ENCODE measurements around the gene CCDC171. TPM values are rescaled to one million over a fixed set of nuclear protein-coding genes. Genes with fewer than 3 reads are reported as not detected.
A peak's percentile ranks its signal among the peaks of the same experiment; 100 is the strongest.
"Not testable (repeated sequence)": the region's sequence is repeated elsewhere in the genome, so short reads cannot be mapped to it uniquely, and the experiment has no call there.

CCDC171 gene
- total RNA-seq, 1 donor from 2014 or later: 8.7 TPM

DNA sequence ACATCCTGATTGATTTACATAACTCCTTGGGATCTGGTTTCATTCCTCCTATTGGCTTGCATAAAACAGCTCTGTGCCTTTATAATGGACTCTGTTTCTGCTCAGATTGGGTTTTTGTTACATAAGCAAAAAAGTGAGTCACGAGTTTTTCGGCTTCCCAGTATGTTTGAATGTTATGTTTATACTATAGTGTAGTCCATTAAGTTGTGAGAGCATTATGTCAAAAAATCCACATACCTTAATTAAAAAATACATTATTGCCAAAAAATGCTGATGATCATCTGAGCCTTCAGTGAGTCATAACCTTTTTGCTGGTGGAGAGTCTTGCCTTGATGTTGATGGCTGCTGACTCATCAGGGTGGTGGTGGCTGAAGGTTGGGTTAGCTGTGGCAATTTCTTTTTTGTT is 144.6 kb downstream of the CCDC171 start:
- DNase-seq: no peak

DNA sequence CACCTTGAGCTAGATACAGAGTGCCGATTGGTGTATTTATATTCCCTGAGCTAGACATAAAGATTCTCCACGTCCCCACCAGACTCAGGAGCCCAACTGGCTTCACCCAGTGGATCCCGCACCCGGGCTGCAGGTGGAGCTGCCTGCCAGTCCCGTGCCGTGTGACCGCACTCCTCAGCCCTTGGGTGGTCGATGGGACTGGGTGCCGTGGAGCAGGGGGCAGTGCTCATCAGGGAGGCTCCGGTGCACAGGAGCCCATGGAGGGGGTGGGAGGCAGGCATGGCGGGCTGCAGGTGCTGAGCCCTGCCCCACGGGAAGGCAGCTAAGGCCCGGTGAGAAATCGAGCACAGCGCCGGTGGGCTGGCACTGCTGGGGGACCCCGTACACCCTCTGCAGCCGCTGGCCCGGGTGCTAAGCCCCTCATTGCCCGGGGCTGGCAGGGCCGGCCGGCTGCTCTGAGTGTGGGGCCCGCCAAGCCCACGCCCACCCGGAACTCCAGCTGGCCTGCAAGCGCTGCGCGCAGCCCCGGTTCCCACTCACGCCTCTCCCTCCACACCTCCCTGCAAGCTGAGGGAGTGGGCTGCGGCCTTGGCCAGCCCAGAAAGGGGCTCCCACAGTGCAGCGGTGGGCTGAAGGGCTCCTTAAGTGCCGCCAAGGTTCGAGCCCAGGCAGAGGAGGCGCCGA is 147.2 kb downstream of the CCDC171 start:
- DNase-seq: not testable (repeated sequence)

DNA sequence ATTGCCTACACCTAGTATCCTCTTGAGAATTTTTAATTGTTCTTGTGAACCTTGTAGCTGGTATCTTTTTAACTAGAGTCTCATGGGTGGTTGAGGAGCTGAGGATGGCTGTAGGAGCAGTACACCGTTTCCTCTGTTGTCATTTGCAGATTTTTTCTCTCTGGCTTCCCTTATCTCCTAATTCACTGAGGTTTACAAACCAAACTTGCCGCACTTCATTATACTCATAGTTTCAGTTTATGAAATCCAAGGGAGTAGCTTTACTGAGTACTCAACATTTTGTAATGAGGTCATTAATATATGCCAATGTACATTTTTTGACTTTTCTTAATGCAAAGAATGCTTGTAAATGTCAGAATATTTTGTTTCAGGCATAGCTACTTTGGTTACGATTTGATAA is 154.2 kb downstream of the CCDC171 start:
- DNase-seq: no peak

DNA sequence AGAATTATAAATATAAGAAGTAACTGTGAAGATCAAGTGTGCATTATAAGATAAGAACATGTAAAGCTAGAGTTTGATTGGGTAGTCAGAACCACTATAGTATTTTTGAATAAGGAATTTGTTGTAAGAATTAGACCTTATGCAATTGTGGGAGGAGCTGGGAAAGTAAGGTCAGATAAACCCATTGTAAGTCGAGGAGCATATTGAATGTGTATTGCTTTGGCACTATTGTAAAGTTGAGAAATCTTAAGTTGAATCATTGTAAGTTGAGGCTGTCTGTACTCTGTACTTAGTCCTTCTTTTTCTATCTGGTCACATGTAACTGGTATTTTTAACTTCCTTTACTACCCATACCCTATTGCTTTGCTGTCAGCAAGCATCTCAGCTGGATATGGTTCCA is 158.7 kb downstream of the CCDC171 start:
- DNase-seq: no peak

DNA sequence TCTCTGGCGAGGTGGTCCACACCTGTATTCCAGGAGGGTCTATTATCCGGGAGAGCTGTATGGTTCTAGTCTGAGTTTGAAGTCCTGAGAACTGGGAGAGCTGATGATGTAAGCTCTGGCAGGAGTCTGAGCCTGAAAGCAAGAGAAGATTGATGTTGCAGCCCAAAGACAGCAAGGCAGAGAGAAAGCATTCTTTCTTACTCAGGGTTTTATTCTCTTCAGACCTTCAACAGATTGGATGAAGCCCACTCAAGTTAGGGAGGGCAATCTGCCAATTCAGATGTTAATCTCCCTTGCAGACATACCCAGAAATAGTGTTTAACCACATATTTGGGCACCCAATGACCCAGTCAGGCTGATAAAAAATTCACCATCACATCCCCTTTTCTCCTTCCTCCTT is 159.1 kb downstream of the CCDC171 start:
- no peak for DNase-seq

DNA sequence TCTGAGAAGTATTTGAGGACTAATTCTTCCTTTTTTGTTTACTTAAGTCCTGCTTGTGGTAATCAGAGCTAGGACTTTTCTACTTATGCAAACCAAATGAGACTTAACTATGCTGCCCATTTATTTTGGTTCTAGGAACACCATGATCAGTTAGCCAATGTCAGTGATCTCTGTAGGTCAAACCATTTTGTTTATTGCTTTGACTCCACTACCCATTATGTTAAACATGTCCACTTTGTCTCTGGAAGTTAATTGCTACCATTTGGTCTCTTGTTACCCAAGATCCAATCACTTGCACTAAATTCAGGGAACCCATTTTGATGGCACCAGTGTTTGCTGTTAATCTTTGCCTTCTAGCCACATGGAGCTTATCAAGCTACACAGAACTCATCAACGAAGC is 161.9 kb downstream of the CCDC171 start:
- DNase-seq: no peak

DNA sequence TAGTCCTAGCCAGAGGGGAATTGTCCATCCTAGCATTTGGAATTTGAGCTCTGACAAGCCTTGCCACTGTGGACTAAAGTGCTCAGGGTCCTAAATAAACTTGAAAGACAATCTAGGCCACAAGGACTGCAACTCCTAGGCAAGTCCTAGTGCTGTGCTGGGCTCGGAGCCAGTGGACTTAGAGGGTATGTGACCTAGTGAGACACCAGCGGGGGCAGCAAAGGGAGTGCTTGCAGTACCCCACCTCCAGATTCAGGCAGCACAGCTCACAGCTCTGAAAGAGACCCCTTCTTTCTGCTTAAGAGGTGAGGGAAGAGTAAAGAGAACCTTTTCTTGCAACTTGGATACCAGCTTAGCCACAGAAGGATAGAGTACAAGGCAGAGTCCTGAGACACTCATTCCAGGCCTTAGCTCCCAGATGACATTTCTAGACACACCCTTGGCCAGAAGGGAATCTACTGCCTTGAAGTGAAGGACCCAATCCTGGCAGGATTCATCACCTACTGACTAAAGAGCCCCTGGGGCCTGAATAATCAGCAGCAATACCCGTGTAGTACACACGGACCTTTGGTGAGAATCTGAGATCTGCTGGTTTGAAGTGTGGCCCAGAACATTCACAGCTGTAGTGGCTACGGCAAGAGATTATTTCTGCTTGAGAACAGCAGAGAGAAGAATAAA is 164.6 kb downstream of the CCDC171 start:
- DNase-seq: no peak

DNA sequence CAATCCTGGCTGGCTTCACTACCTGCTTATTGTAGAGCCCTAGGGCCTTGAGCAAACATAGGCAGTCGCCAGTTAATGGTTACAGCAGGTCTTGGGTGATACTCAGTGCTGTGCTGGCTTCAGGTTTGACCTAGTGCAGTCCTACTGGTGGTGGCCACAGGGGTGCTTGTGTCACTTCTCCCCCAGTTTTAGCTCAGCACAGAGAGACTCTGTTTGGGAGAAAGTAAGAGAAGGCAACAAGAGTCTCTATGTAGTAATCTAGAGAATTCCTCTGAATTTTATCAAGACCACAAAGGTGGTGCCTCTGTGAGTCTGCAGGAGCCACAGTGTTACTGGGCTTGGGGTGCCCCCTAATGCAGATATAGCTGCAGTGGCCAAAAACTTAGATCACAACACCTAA is 165.6 kb downstream of the CCDC171 start:
- DNase-seq: no peak

DNA sequence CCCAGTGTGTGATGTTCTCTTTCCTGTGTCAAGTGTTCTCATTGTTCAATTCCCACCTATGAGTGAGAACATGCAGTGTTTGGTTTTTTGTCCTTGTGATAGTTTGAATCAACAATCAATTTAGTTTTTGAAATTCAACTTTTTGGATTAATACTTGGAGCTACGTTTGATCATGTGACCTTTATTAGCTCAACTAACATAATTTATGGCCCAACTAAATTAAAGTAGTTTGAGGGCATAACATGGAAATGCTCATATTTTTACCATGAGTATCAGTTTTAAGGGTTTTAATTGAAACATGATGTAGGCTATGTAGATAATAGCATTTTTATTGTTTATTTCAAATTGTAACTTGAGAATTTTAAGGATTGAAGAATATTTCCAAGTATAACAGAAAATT is 168.0 kb downstream of the CCDC171 start:
- no peak for DNase-seq

DNA sequence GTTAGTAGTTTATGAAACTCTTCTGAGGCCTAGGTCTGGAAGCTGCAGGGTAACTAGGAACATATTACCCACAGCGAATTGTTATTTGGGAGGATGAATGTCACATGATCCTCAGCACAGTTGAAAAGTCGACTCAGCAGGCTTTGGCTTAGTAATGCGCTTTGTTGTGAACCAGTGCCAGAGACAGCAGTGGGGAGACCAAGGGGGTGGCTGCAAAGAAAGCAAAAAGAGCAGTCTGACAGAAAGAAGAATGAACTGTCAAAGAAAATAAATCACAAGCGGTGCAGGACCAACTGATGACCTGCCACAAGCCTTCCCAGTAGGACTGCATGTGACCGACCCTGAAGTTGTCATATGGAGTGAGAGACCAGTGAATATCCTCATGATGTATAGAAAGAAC is 170.0 kb downstream of the CCDC171 start:
- DNase-seq: peak; percentile 27

DNA sequence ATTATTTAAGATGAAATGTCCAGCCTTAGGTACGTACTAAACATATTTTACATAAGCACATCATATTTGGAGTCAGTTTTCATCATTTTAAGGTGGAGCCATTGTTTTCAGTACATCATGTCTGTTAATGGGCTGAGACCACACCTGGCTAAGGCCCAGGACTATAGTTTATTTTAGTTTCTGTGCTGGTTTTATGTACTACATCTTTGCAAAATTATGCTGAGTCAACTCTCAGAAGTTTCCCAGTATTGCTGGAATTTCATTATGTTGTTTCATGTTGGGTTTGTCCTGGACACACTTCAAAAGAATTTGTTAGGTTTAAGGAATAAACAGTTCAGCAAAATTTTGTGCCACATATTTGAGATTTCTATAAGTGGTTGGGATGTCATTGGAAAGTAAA is 171.2 kb downstream of the CCDC171 start:
- DNase-seq: peak; percentile 30

DNA sequence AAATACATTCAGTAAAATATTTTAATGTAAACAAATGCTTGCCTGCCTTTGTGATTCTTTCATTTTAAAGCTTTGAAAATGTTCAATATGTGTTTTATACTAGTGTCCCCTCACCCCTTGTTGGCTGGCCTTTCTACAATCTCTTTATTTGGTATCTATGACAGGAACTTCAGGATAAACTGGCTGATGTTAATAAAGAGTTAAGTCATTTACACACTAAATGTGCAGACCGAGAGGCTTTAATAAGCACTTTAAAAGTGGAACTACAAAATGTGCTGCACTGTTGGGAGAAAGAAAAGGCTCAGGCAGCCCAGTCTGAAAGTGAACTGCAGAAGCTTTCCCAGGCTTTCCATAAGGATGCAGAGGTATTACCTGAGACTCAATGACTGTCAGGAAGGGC is 171.8 kb downstream of the CCDC171 start:
- no peak for DNase-seq

DNA sequence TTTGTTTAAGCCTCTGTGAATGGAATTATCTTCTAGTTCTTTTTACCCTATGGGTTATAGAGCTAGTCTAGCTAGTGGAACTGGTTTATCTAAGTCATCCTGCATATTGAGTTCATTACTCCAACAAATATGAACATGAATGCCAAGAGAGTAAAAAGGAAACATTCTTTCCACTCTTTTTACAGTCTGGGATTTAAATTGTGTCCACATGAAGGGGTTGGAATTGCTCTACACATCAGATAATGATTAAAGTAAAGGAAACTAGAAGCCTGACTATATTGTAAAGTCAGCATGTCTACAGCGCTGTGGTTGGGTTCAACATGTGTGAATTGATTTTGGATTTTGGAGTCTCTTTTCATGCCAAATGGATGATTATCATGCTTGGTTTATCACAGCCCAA is 173.1 kb downstream of the CCDC171 start:
- DNase-seq: peak; percentile 38

DNA sequence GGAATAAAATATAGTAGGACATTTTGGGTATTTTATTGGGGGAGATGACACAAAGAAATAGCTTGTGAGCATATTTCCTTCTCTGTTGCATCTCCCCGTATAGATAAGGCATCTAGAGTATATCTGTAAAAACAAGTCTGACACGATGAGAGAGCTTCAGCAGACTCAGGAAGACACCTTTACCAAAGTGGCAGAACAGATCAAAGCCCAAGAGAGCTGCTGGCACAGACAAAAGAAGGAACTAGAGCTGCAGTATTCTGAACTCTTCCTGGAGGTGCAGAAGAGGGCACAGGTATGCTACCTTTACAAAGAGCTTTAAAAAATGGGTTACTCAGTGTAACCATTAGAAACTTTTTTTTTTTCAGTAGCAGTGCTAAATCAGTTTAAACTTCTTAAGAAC is 176.7 kb downstream of the CCDC171 start:
- no peak for DNase-seq

DNA sequence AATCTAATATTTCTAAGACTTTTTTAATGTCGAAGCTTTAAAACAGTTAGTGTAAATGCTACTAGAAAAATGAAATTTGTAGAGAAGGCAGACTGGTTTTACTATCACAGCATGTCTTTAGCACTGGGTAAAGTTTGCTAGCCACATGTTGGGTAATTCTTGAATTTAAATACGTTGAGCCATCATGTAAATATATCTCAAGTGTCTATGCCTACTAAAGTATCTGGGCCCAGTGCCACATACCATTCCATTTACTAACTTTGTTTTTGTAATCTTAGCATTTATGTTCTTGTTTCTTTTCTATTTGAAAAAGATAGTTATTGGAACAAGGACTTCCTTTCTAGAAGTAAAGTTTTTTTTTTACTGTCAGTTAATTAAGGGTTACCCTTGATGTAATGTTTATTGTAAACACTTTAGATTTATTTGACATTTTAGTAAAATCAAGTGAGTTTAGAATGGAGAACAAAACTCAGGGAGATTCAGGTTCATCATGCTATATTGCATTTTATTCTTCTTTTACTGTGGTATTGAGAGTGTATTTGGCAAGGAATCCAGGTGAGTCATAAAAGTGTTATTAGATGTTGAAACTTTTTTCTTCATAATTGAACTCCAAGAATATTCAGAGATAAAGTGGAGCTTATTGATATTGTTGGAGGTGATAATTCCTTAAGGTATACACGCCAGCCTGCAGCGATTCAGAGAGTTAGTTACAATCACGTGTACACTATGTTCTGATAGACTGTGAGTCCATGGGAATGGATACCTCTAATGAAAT is 182.4 kb downstream of the CCDC171 start:
- peak; percentile 75 for DNase-seq

DNA sequence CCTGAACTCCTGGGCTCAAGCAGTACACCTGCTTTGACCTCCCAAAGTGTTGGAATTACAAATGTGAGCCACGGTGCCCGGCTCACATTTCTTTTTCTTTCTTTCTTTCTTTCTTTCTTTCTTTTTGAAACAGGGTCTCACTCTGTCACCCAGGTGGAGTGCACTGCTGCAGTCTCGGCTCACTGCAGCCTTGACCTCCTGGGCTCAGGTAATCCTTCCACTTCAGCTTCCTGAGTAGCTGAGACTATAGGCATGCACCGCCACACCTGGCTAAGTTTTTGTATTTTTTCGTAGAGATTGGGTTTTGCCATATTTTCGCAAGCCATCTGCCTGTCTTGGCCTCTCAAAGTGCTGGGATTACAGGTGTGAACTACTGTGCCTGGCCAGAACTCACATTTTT is 183.7 kb downstream of the CCDC171 start:
- no peak for DNase-seq

DNA sequence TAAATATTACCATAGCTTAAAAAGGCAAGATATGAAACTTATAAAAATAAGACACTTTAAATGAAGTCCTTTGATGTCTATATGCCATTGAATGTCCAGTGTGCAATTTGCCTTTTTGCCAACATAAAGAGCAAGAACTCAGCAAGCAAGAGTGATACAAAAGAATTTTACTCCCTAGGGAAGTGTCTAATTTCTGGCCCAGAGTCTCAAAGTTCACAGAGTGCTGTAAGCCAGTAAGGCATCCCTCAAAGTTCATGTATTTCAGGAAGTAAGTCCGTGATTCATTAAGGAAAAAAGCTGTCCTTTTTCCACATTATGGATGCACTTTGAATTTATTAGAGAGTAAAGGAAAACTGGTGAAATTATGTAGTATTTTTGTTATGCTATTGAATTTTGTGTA is 185.2 kb downstream of the CCDC171 start:
- DNase-seq: peak; percentile 44

DNA sequence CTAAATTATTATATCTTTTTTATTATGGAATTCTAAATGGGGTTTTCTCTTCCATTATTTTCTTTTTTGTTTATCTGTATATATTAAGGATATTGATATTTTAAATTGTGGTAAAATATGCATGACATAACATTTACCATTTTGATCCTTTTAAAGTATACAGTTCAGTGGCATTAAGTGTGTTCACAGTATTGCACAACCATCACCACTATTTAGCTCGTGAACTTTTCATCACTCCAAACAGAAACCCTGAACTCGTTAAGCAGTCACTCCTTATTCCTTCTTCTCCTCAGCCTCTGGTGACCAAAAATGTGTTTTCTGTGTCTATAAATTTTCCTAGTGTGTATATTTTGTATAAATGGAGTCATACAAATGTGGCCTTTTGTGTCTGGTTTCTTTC is 188.2 kb downstream of the CCDC171 start:
- no peak for DNase-seq

DNA sequence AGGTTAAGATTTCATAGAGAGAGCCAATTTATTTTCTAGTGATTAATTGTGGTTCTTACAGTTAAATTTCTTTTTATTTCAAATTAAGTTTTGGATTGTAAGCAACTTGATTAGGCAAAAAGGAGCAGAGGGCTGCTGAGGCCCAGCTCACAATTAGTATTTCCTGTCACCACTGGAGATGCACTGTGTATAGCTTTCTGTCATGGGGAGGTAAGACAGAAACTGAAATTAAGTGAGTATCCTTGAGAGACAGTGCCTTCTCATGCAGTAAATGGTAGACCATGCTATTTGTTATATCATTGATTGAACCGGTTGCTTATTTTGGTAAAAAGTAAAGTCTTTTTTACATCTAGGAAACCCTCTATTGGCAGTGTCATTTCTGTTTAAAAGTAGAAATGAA is 190.7 kb downstream of the CCDC171 start:
- DNase-seq: no peak

DNA sequence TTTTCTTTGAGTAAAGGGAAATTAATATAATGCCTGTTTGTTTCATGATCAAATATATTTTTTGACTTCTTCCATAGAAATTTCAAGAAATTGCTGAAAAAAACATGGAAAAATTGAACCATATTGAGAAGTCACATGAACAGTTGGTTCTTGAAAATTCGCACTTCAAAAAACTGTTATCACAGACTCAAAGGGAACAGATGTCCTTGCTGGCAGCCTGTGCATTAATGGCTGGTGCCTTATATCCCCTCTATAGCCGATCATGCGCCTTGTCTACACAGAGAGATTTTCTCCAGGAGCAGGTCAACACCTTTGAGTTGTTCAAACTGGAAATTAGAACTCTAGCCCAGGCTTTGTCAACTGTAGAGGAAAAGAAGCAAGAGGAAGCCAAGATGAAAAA is 191.4 kb downstream of the CCDC171 start:
- DNase-seq: no peak

DNA sequence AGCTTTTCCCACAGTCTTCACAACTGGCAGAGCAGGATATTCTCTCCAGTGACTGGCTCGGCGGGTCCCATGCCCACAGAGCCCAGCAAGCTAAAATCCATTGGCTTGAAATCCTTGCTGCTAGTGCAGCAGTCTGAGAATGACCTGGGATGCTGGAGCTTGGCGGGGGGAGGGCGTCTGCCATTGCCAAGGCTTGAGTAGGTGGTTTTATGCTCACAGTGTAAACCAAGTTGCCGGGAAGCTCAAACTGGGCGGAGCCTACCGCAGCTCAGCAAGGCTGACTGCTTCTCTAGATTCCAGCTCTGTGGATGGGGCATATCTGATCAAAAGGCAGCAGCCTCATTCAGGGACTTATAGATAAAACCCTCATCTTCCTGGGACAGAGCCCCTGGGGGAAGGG is 194.1 kb downstream of the CCDC171 start:
- no peak for DNase-seq

DNA sequence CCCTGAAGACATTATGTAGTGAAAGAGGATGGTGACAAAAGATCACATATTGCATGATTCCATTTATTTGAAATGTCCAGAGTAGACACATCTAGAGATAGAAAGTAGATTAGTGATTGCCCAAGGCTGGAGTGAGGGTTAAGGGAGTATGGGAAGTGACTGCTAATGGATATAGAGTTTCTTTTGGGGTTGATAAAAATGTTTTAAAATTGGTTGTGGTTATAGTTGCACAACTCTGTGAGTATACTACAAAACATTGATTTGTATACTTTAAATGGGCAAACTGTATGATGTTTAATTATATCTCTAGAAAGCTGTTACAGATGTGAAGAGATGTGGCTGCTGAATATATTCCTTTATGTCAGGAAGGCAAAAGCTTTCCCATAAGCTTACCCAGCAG is 202.8 kb downstream of the CCDC171 start:
- no peak for DNase-seq

DNA sequence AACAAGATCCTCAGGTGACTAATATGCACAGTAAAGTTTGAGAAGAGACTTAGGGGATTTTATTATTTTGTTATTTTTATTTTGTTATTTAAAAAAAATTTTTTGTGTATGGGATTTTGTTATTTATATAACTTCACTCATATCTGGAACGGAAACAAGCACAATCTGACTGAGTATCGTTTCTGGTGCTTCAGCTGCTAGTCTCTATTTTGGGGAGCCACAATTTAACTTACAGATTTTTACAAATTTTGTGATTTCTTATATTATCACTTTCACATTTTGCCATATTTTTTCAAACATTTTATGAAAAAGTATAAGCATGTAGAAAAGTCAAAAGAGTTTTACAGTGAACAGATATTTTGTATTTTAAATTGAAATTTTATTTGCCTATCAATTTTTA is 208.7 kb downstream of the CCDC171 start:
- DNase-seq: no peak

DNA sequence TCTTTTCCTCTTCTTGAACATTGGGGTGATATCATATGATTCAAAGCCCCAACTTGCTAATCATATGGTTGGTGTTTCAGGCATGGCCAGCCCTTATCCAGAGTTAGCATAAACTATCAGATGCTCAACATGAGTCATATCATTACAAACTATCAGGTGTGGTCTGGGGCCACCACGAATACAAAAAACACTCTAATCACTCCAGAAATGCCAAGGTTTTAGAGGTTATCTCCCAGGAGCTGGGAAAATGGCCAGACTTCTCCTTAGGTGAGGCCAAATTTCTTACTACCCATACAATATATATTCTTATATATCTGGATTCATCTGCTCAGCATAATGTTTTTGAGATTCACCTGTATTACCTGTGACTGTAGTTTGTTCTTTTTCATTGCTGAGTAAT is 210.5 kb downstream of the CCDC171 start:
- DNase-seq: no peak

Data from tongue (tissue), 2 donors.